ENCODE data around the gene RETREG3. TPM values are rescaled to one million over a fixed set of nuclear protein-coding genes. Genes with fewer than 3 reads are reported as not detected.

RETREG3 gene
- total and polyA plus RNA-seq, 2 of the 13 experiments (the other 11 are each of a cell fraction or from before 2014, with no cell fraction given): 47.0 to 55.8 TPM

GRCh38 chr17:42554250-42555121 is 54.7 kb downstream of the RETREG3 start (continued):
- TF ChIP-seq BRD4 (CRISPR knock-in tag; IDR thresholded peaks at IDR 0.05): peak; percentile 91
- TF ChIP-seq ZEB1 (IDR thresholded peaks at IDR 0.05; ENCODE audit: insufficient replicate concordance, low read depth): no peak
- TF ChIP-seq ZNF333 (CRISPR knock-in tag; IDR thresholded peaks at IDR 0.05; ENCODE audit: borderline replicate concordance): no peak; the same call in 1 of the 2 replicates
- TF ChIP-seq ZBTB25 (CRISPR knock-in tag; IDR thresholded peaks at IDR 0.05): peak; percentile 88; the same call in 1 of the 2 replicates
- TF ChIP-seq PAX8 (CRISPR knock-in tag; IDR thresholded peaks at IDR 0.05; ENCODE audit: borderline replicate concordance): peak; percentile 78
- peak; percentile 91 for TF ChIP-seq ZNF616 (CRISPR knock-in tag; IDR thresholded peaks at IDR 0.05; ENCODE audit: low read depth)
- TF ChIP-seq ZNF235 (CRISPR knock-in tag; IDR thresholded peaks at IDR 0.05; ENCODE audit: borderline replicate concordance): peak; percentile 91
- TF ChIP-seq ZNF431 (CRISPR knock-in tag; IDR thresholded peaks at IDR 0.05; ENCODE audit: borderline replicate concordance, low read depth): peak; percentile 78
- no peak; the same call in 1 of the 2 replicates for TF ChIP-seq SMAD3 (CRISPR knock-in tag; IDR thresholded peaks at IDR 0.05)
- no peak; the same call in 1 of the 2 replicates for TF ChIP-seq PBX3 (CRISPR knock-in tag; IDR thresholded peaks at IDR 0.05; ENCODE audit: borderline replicate concordance)
- TF ChIP-seq CREM (IDR thresholded peaks at IDR 0.05): peak; percentile 81
- peak; percentile 49; the same call in 1 of the 2 replicates for TF ChIP-seq CREM (CRISPR knock-in tag; IDR thresholded peaks at IDR 0.05)
- TF ChIP-seq NKX3-1 (CRISPR knock-in tag; IDR thresholded peaks at IDR 0.05): peak; percentile 71
- peak; percentile 82 for TF ChIP-seq ZBTB26 (CRISPR knock-in tag; IDR thresholded peaks at IDR 0.05; ENCODE audit: borderline replicate concordance)
- TF ChIP-seq FIP1L1 (IDR thresholded peaks at IDR 0.05; ENCODE audit: borderline replicate concordance, insufficient read depth, low read depth, low read length): no peak
- TF ChIP-seq MXD4 (CRISPR knock-in tag; IDR thresholded peaks at IDR 0.05): peak; percentile 72
- TF ChIP-seq NR2F2 (IDR thresholded peaks at IDR 0.05; ENCODE audit: borderline replicate concordance, low read depth): no peak
- TF ChIP-seq GRHL1 (CRISPR knock-in tag; conservative IDR thresholded peaks at IDR 0.05): no peak
- no peak for TF ChIP-seq ZNF382 (CRISPR knock-in tag; IDR thresholded peaks at IDR 0.05; ENCODE audit: borderline replicate concordance)
- TF ChIP-seq ZNF207 (IDR thresholded peaks at IDR 0.05; ENCODE audit: borderline replicate concordance): no peak
- TF ChIP-seq ZNF224 (CRISPR knock-in tag; IDR thresholded peaks at IDR 0.05): no peak
- no peak for TF ChIP-seq SOX6 (IDR thresholded peaks at IDR 0.05)
- peak; percentile 70 for TF ChIP-seq SOX6 (CRISPR knock-in tag; IDR thresholded peaks at IDR 0.05)
- TF ChIP-seq HMGA1 (CRISPR knock-in tag; conservative IDR thresholded peaks at IDR 0.05): no peak

All from HepG2 (cell line).